Measurements from ENCODE around the gene MYBBP1A.
A peak's percentile ranks its signal among the peaks of the same experiment; 100 is the strongest.

MYBBP1A gene

DNA sequence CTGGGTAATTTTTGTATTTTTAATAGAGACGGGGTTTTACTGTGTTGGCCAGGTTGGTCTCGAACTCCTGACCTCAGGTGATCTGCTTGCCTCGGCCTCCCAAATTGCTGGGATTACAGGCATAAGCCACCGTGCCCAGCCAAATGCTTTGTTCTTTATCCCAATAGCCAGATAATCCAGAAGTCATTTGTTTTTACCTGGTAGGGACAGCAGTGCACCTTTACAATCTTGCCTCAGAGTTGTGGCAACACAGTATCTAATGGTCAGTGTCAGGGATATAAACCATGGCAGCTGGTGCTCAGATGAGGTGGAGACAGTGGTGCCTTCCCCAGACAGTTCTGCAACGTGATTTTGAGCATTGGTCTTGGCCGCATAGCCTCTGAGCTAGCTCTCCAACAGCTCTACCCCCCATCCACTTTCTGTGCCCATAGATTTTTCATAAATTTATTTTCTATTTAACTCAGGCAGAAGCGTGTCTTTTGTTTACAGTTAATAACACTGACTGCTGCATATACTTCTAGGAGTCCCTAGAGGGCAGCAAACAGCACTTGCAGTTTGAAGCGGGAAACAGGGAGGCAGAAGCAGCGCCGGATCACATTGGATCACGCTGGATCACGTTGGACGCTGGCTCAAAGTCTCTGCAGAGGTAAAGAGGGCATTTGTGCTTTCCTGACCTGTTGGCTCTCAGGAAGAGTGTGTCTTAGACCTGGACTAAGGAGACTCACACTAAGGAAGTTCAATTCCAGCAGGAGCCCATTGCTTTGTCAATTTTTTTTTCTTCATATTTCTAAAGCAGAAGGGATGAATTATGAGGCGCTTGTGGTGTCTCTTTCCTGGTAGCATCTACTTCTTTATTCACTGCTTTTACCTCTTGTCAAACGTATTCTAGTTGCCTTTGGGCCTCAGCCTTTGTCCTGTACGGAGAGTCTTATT, 10.3 kb upstream of the MYBBP1A start:
- peak; percentile 74 for DNase-seq

DNA sequence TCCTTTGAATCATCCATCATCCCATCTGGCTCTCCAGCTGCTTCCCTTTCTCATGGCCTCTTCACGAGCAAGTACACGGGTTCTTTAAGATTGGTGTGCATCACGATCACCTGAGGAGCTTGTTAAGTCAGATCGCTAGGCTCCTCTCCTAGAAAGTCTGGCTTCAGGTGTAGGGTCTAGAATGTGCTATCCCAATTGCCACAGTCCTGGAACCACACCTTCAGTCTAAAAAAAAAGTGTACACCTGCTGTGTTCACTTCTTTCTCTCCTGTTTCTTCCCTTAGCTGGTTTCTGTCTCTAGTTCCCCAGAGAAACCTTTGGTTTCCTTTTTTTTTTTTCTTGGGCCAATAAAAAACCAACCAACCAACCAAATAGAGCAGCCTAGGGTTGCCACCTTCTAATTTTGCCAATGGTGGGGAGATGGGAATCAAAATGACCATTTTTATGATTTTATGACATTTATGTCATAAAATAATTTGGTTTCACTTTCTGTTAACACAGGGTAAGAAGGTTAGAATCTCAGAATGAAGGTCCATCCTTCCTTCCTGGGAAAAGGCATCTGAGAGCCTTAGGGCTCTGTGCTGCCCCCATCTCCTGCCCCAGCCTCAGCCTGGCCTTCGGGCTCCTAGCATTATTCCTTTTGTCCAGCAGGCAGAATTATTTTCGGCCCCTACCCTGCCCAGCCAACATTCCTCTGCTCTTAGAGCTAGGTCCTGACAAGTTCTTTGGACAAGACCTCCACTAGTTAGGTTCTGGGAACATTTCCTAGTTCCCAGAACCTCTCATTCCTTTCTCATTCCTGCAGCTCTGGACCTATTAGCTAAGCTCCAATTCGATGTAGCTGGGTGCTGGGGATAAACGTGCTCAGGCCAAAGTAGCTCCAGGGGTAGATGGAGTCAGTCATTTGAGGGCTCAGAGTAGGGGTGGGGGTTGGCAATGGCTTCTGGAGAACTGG, 7.1 kb upstream of the MYBBP1A start:
- no peak for DNase-seq

DNA sequence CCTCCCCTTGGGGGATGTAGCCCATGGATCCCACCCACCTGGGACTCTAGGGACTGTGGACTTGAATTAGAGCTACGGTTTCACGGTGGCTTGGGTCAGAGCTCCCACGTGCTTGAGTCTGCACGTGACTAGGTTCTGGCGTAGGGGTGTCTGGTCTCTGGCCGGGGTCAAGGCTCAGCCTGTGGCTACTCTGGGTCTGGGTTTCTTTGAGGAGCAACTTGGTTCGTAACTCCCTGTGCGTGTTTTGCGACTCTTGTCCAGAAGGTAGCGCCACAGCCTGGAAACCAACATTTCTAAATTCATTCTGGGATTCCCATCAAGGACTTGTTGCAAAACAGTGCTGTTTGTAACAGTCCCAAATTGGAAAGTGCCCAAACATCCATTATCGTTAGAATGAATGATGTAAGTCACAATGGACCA, 5.7 kb upstream of the MYBBP1A start:
- DNase-seq, result no peak

DNA sequence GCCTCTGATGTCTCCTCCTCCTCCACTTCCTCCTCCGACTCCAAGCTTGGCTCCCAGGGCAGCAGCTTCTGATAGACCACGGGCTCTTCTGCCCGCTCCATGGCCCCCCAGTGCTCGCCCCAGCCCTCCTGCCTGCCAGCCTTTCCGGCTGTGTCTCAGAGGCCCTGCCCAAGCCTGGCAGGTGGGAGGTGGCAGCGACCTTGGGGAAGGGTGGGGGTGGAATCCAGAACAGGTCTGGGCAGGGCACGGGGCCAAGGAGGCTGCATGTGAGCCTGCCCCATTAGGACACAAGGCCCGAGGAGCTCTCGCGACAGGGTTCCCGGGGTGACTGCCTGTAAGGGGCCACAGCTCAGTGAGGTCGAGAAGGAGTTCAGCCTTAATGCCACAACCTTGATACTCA, 5.2 kb upstream of the MYBBP1A start, which contains the start of gene GGT6:
Gene GGT6, minus strand, starts transcription at position 157 of the 400 bp plus-strand sequence. Its CDS starts 56 bp downstream, at position 101.
- DNase-seq, result no peak

DNA sequence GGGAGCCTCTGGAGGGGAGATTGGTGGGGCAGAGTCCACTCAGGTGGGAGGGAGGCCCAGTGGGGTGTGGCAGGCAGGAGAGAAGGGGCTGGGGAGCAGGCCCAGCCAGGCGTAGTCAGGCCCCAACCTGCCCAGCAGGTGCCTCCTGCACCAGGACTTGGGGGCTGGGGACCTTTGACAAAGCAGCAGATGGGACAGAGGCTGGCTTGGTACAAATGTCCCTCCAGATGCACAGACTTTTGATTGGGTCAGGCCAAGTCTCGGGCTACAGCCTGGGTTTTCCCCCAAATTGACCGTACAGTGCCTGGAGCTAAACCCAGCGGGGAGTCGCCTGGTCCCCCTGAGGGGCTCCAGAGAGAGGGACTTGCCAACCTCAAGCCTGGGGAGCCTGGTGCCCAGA, 4.8 kb upstream of the MYBBP1A start:
- no peak for DNase-seq

DNA sequence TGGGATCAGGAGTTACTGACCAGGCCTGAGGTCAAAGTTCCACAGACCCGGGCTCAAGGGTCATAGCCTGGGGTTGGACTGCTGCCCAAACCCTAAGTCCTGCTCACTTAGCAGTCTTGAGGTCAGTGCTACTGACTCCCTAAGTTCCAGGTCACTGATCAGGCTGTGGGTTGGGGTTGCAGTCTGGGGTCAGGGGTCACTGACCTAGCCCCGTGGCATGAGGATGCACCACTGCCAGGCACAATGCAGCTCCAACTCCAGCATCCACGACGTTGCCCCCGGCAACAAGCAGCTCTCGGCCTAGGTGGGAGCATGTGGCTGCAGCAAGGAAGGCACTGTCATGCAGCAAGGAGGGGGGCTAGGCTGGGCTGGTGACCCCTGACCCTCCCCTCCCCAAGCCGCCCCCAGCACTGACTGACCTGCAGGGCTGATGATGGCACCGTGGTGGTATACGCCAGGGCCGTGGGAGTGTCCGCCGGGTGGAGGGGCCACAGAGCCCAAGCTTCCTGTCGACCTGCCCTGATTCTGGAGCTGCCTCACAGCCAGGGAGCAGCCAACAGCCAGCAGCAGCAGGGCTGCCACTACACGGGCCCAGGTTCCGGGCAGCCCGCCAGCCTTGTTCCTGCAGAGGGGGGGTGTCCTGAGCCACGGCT, 4.1 kb upstream of the MYBBP1A start:
- DNase-seq, result no peak

DNA sequence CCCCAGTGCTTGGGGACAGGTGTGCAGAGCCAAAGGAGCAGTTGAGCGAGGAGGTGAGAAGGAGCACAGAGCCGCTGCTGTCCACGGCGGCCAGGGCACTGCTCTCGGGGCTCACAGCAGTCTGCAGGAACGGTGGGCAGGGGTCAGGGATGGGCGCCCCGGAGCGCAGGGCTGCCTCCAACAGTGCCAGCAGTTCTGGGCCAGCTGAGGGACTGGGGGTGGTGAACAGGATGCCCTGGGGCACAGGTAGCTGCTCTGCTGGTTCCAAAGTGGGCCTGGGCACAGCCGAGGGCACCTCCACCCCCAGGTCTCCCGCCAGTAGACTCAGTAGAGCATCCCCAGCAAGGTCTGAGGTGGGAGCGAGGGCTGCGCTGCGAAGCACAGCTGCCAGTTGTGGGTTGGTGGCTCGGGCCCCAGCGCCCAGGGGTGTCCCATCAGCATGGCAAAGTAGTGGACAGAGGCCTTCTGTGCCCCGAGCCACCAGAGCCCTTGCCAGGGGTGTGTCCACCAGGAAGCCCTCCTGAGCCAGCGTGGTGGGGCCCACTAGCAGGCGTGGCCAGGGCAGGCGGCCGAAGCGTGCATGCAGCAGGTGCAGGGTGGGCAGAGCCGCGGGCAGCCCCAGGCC, 3.3 kb upstream of the MYBBP1A start:
- DNase-seq, result no peak

DNA sequence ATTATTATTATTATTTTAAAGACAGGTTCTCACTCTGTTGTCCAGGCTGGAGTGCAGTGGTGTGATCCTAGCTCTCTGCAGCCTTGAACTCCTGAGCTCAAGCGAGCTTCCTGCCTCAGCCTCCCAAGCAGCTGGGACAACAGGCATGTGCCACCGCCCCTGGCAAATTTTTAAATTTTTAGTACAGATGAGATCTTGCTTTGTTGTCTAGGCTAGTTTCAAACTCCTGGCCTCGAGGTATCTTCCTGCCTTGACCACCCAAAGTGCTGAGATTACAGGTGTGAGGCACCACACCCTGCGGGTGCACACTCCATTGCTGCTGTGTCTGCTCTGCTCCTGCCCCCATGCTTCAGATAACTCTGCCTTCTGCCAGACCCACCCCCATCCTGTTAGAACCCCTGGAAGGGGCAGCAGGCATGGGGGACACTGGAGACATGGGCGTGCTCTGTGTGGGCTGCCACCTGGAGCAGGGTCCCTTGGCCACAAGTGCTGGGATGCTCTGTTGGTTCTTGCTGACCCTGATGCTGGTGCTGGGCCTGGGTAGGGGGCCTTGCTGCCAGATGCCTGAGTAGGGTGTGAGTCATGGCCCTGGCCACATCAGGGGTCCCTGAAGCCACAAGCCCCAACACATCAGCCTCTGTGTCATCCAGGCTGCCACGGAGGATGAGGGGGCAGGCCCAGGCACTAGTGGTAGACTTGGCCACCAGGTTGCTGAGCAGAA, 2.6 kb upstream of the MYBBP1A start:
- DNase-seq, result no peak

DNA sequence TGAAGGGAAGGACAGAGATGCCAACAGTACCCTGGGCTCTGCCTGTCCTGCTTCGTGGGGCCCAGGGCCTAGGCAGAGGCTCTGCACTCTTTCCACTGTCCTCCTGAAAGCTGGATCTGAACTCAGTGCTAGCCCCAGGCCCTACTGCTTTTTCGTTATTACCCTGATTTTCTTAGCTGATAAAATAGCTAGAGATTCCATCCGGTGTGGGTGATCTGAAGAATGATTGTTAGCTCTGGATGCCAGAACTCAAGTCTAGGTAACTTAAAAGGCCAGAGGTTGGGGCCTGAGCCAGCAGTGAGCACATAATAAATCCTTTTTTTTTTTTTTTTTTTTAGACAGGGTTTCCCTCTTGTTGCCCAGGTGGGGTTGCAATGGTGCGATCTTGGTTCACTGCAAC, 1.8 kb upstream of the MYBBP1A start:
- no peak for DNase-seq

DNA sequence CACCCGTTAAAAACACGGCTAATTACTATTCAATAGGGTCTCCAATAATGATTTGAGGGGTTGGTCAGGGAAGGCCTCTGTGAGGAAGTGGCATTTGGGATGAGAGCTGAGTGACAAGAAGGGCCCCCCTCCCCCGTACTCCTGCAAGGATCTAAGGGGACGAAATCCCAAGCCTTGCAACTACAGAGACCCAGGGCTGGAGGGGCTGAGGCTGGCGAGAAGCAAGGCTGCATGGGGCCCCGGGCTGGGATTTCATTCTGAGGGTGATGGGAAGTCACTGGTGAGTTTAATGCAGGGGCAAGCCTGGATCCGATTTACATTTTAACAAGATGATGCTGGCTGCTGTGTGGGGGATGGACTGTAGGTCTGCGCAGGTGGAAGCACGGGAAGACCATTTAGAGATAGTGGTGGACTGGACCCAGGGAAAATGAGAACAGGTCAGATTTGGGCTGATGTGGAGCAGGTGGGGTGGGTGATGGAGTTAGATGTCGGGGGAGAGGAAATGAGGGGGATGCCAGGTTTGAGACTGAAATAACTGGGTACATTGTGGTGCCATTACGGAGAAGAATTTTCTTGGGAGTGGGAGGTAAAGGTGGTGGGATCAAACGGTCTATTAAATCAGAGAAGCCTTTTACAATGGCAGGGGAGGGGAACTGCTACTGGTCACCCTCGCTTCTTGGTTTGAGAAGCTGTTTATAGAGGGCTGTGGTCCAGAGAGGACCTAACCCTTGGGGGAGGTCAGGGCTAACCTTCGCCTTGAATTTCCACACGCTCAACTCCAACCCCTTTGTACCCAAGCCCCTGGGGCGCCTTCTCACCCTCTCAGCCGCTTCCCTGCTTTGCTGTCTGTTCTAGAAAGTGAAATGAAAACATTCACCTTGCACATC, 932 bp upstream of the MYBBP1A start:
- DNase-seq, result no peak

DNA sequence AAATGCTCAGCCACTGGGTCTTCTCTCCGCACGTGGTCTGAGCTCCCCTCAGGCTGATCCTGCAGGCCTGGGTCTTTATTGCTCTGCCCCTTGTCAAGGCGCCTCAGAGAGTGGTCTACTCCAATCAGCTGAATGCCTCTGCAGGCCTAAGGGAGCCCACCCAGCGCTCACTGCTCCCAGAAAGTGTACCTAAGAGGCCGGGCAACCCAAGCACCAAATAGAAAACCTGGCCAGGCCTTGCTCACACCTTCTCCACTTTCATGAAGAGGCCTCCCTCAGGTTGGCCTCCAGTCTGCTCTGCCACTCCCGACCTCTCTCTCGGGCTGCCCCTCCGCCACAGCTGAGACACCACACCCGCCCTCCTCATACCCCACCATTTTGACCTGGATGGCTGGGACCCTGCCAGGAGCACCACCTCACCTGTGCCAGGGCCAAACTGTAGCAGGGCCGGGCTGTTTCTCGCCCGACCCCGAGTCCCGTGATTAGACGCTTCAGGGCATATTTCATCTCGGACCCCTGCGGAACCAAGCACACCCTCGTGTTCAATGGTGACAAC, 665 bp downstream of the MYBBP1A start:
- no peak for DNase-seq

DNA sequence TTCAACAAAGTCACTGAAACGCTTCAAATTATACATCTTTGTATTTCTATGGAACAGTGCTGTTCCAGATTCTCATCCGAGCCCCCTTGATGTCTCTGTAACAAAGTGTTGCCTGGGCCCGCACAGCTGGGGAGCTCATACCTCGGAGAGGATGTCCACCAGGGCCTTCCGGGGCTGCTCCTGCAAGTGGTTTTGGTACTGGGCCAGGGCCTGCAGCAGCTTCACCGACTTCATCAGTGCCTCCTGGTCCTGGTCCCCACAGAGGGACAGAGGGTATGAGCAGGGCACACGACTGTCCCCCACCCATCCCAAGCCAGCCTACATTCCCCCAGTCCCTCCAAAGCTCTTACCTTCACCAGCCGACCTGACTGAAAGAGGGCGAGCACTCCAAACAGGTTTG, 1.5 kb downstream of the MYBBP1A start:
- DNase-seq, result no peak

DNA sequence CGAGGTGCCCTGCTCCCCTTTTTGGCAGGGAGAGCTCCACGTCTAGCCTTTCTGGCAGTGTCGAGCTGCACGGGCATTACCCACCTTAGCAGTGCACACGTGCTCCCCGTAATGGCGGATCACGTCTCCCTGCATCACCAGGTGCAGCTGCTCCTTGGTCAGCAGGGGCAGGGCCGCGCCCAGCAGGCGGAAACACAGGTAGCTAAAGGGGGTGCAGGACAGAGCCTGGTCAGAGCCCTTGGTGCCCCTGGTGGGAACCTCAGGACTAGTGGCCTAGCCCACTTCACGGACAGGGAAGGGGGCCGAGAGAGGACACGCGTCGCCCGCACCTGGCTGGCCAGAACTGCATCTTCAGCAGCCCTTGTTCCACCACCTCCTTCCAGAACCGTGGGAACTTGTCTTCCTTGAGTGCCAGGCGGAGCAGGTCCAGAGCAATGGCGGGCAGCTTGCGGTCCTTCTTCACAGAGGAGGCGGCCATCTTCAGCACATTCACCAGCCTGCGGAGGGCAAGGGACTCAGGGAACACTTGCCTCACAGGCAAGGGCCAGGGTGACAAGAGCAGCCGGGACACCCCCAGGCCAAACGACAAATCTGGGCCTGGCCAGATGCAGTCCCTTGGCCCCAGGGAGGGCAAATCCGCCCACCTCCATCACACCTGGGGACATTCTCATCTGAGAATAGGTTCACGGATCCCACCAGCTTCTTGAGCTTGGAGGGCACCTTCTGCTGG, 3.2 kb downstream of the MYBBP1A start:
- no peak for DNase-seq

DNA sequence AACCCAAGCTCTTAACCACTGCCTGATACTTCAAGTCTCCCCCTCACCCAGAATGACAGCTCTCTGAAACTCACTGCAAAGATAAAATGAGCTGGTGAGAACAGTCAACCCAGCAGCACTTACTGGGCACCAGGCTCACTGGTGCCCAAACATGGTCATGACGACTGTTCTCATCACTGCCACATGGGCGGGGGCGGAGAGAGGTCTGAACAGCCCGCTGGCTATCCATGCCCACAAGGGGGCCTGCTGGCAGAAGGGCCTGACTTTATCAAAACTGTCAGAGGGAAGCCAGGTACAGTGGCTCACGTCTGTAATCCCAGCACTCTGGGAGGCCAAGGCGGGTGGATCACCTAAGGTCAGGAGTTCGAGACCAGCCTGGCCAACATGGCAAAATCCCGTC, 4.0 kb downstream of the MYBBP1A start:
- peak; percentile 27 for DNase-seq

DNA sequence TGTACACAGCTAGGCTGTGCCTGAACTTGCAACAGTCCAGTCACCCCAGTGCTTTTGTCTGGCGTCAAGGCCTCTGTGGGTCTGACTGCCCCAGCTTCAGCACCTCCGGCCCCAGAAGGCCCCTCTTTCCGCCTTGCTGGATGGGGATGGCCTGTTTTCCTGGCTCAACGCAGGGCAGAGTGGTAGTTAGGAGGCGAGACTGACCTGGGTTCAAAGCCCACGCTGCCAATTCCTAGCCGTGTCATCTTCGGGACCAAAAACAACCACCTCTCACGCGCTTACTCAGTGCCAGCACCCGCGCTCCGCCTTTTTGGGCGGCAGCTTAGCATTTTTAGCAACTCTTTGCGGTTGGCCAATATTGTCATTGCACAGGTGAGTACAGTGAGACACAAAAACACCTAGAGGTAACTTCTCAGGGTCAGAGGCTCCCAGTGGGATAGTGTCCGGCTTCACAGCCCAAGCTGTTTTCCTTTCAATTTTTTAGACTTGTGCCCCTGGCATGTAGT, 4.6 kb downstream of the MYBBP1A start:
- no peak for DNase-seq

DNA sequence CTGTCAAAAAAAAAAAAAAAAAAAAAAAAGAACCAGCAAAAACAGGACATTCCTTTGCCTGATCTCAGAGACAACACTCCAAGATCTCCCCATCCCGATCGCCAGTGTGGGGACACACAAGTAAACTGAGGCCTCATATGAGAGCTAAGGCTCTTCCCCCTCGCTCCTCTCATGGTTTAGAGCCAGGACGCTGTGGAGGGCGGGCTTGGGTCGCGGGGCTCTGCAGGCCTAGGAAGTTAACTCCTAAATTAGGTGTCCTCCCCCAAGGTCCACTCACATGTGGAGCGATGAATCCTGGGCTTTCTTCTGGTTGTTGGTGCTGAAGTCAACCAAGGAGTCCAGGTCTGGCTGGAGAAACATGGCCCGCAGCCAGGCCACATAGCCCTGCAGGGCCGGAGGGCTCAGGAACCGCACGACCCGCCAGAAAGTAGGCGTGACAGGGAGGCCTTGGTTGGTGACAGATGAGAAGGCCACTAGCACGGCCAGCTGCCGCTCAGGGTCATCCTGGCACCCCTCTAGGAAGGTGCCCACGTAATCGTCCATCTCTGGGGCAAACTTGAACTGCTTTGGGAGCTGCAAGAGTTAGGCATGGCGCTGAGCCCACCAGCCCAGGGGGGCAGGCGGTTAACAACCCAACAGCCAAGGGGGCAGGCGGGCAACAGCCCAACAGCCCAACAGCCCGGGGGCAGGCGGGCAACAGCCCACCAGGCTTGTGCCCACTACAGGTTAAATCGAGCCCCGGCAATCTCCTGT, 5.2 kb downstream of the MYBBP1A start:
- DNase-seq, result no peak

DNA sequence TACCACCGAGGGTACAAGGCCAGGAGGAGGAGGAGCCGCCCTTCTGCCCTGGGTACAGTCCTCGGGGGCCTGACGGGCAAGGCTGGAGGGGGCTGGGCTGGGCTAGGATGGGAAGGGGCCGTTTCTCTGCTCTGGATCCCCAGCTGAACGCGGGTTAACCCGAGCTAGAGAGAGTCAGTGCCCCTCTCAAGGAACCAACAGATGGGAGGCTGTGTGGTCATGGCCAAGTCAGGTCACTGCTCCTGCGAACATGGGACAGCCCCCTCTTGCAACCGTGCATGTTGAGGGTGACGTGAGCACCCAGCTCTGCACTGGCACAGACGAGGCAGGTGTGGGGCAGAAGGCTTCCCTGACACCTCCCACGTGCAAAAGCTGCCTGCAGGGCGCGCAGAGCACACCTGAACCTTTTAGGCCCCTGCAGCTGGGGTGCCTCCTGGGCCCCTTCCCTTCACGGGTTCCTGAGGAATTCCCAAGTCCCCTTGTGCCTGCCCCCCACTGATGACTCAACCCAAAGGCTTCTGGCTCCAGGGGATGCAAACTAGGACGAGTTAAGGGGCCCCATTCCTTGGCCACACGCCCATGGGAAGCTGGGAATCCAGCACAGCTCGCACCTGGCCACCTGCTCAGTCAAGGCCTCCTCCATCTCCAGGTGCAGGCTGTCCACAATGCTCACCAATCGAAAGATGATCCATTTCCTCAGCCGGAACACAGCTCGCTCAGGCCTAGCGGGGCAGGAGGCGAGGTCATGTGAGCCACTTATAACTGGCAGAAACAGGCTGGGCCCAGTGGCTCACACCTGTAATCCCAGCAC, 6.3 kb downstream of the MYBBP1A start:
- no peak for DNase-seq

DNA sequence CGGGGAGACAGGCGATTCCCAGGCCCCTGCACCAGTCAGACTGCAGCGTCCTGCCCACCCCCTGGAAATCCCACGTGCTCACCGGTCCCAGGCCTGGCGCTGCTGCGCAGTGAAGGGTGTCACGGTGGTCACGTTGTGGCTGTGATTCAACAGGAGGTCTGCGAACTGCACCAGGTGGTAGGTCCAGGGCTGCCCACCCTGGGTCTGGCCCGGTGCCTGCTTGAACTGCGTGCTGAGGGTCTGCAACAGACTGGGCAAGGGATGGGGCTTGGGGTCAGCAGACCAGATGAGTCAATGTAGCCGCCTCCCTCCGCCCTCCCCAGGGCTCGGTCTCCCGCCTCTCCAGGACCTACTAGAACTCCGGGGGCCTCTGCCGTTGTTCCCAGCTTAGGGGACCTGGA, 7.1 kb downstream of the MYBBP1A start:
- no peak for DNase-seq
